Loucy (cell line): ENCODE results near the gene TMEM119.
A peak's percentile ranks its signal among the peaks of the same experiment; 100 is the strongest.

Source experiments
- H2AFZ ChIP-seq: fragments of 200-600 bp; sonication (generic); 2 replicates; pipeline ENCODE4 v1.6.0; 2016; ENCODE audit warnings: antibody characterized with exemption, mild to moderate bottlenecking, low read length, moderate library complexity
- H3F3A ChIP-seq: fragments of 200-600 bp; 2 replicates; pipeline ENCODE4 v1.6.0; 2016; ENCODE audit warnings: antibody characterized with exemption, low read depth, mild to moderate bottlenecking
- H3K27me3 ChIP-seq: fragments of 200-600 bp; sonication (generic); 2 replicates; pipeline ENCODE4 v1.6.1; 2014; ENCODE audit warnings: low read length, mild to moderate bottlenecking; ENCODE audit not compliant: insufficient read depth, poor library complexity, severe bottlenecking
- H3K36me3 ChIP-seq: fragments of 200-600 bp; sonication (generic); 2 replicates; pipeline ENCODE4 v1.6.1; 2016; ENCODE audit warnings: low read length; ENCODE audit not compliant: insufficient read depth
- H3K4me1 ChIP-seq: fragments of 200-600 bp; sonication (generic); 2 replicates; pipeline ENCODE4 v1.5.1; 2014; ENCODE audit warnings: low read length, mild to moderate bottlenecking; ENCODE audit not compliant: insufficient read depth, poor library complexity, severe bottlenecking
- H3K4me2 ChIP-seq: fragments of 200-600 bp; sonication (generic); 2 replicates; pipeline ENCODE4 v1.6.0; 2014; ENCODE audit warnings: antibody characterized with exemption, low read length, low read depth, mild to moderate bottlenecking; ENCODE audit not compliant: poor library complexity, severe bottlenecking
- H3K4me3 ChIP-seq: fragments of 200-600 bp; sonication (generic); 2 replicates; pipeline ENCODE4 v1.5.1; 2014; ENCODE audit warnings: low read length, mild to moderate bottlenecking, mixed read lengths; ENCODE audit not compliant: poor library complexity, severe bottlenecking
- H3K79me2 ChIP-seq: fragments of 200-600 bp; sonication (generic); 2 replicates; pipeline ENCODE4 v1.6.1; 2014; ENCODE audit warnings: low read length; ENCODE audit not compliant: insufficient read depth
- H3K9ac ChIP-seq: fragments of 200-600 bp; sonication (generic); 2 replicates; pipeline ENCODE4 v1.6.0; 2014; ENCODE audit warnings: mild to moderate bottlenecking, low read depth, low read length, moderate library complexity; ENCODE audit not compliant: poor library complexity, severe bottlenecking
- H3K9me2 ChIP-seq: fragments of 200-600 bp; sonication (generic); replicated peaks from 2 replicates; pipeline ENCODE4 v1.6.1; 2016; ENCODE audit warnings: low read depth, low read length, mixed read lengths
- H3K9me3 ChIP-seq: fragments of 200-600 bp; sonication (generic); 2 replicates; pipeline ENCODE4 v1.6.1; 2014; ENCODE audit warnings: mild to moderate bottlenecking, antibody characterized with exemption, low read length, low read depth; ENCODE audit not compliant: insufficient read depth
- H4K20me1 ChIP-seq: fragments of 200-600 bp; sonication (generic); 2 replicates; pipeline ENCODE4 v1.6.0; 2014; ENCODE audit warnings: antibody characterized with exemption, low read length, mild to moderate bottlenecking; ENCODE audit not compliant: insufficient read depth, poor library complexity, severe bottlenecking
- EZH2phosphoT487 ChIP-seq: fragments of 200-600 bp; IDR thresholded peaks from 2 replicates; pipeline ENCODE4 v1.6.1; 2018; ENCODE audit warnings: antibody characterized with exemption, mild to moderate bottlenecking, moderate library complexity, borderline replicate concordance
- TF ChIP-seq, protein P1 (sequence below): fragments of 200-600 bp; sonication (generic); conservative IDR thresholded peaks from 2 replicates; pipeline ENCODE4 v1.5.1; 2014; ENCODE audit warnings: mild to moderate bottlenecking, antibody characterized with exemption, low read length

Gene TMEM119

DNA sequence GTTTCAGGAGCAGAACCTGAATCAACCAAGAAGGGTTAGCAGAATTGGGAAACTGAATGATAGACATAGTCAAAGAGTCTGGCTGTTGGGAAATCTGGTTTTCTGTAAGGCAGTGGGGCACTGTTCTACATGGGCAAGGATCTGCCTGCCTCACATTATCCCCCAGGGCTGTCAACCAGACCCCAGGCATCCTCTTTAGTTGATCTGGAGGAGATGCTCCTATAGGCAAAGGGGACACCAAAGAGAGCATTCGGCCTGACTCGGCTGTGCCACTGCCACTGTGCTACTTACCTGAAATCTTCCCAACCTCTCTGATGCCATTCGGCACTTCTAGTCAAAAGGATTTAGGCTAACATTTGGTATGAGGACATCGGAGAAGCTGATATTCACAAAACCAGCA lies 31.4 kb downstream of the TMEM119 start:
- Histone ChIP-seq H3F3A (peaks cover 17% of the 10 kb centered on the region), H3K9me3 (no peaks in the 10 kb centered on the region), H3K4me1 (peaks cover 71% of the 10 kb centered on the region), H2AFZ (no peak overlapping the region), H4K20me1 (peaks cover 15% of the 10 kb centered on the region), H3K4me2 (peak overlapping the region; percentile 82), H3K36me3 (peaks cover 13% of the 10 kb centered on the region; the same call in 1 of the 2 replicates), H3K27me3 (peaks cover 4% of the 10 kb centered on the region), H3K79me2 (peaks cover 16% of the 10 kb centered on the region), H3K9me2 (no peaks in the 10 kb centered on the region), H3K9ac (peak overlapping the region; percentile 2), H3K4me3 (peak overlapping the region; percentile 54)
- TF ChIP-seq, protein P1, sequence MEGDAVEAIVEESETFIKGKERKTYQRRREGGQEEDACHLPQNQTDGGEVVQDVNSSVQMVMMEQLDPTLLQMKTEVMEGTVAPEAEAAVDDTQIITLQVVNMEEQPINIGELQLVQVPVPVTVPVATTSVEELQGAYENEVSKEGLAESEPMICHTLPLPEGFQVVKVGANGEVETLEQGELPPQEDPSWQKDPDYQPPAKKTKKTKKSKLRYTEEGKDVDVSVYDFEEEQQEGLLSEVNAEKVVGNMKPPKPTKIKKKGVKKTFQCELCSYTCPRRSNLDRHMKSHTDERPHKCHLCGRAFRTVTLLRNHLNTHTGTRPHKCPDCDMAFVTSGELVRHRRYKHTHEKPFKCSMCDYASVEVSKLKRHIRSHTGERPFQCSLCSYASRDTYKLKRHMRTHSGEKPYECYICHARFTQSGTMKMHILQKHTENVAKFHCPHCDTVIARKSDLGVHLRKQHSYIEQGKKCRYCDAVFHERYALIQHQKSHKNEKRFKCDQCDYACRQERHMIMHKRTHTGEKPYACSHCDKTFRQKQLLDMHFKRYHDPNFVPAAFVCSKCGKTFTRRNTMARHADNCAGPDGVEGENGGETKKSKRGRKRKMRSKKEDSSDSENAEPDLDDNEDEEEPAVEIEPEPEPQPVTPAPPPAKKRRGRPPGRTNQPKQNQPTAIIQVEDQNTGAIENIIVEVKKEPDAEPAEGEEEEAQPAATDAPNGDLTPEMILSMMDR: no peak
- TF ChIP-seq EZH2phosphoT487: no peak

DNA sequence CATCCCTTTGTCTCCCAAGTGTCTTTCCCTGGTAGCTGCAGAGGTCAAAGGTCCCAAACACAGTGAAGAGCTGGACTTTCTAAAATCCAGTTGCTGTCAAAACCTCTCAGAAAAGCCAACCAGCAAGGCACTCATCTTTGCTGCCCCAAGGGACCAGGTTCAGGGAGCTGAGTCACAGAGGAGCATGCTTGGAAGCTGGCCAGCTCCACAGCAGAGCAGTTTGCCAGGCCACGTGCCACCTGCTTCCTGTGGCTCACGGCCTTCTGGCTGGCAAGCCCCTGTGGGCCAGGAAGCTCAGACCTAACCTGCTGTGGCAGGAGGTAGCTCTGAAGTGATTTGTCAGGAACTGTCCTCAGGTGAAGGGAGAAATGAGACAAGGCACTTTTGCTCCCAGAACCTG lies 31.9 kb downstream of the TMEM119 start:
- H3K9ac ChIP-seq: peak overlapping the region; percentile 55
- H3K27me3 ChIP-seq: peaks cover 4% of the 10 kb centered on the region
- no peak overlapping the region for H2AFZ ChIP-seq
- no peaks in the 10 kb centered on the region for H3K9me2 ChIP-seq
- H3K79me2 ChIP-seq: peaks cover 17% of the 10 kb centered on the region
- peaks cover 17% of the 10 kb centered on the region for H3F3A ChIP-seq
- no peaks in the 10 kb centered on the region for H3K9me3 ChIP-seq
- peak overlapping the region; percentile 54 for H3K4me3 ChIP-seq
- peaks cover 71% of the 10 kb centered on the region for H3K4me1 ChIP-seq
- peak overlapping the region; percentile 82 for H3K4me2 ChIP-seq
- no peak for TF ChIP-seq EZH2phosphoT487
- TF ChIP-seq, protein P1: no peak
- H3K36me3 ChIP-seq: peaks cover 13% of the 10 kb centered on the region; the same call in 1 of the 2 replicates
- peaks cover 15% of the 10 kb centered on the region for H4K20me1 ChIP-seq

DNA sequence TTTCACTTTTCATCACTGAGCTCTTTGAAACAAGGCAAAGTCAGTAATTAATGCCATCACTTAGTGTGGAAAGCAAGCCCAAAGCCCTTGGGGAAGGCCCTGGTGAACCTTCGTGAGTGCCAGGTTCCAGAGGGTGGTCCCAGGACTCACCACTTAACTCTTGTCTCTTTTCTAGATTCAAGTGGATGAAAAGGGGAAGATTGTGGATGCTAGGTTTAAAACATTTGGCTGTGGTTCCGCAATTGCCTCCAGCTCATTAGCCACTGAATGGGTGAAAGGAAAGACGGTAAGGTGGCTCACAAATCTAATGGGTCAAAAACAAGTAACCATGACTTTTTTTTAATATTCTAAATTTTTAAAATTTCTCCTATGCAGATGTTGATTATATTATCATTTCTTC lies 32.7 kb downstream of the TMEM119 start:
- no peak for TF ChIP-seq EZH2phosphoT487
- TF ChIP-seq, protein P1: no peak
- H3K27me3 ChIP-seq: peaks cover 4% of the 10 kb centered on the region
- peaks cover 26% of the 10 kb centered on the region for H3K79me2 ChIP-seq
- peaks cover 73% of the 10 kb centered on the region for H3K4me1 ChIP-seq
- H2AFZ ChIP-seq: no peak overlapping the region
- H3K9me3 ChIP-seq: no peaks in the 10 kb centered on the region
- H4K20me1 ChIP-seq: peaks cover 21% of the 10 kb centered on the region
- H3K9ac ChIP-seq: peak overlapping the region; percentile 55
- peak overlapping the region; percentile 54 for H3K4me3 ChIP-seq
- H3K4me2 ChIP-seq: peak overlapping the region; percentile 82
- no peaks in the 10 kb centered on the region for H3K9me2 ChIP-seq
- peaks cover 17% of the 10 kb centered on the region for H3F3A ChIP-seq
- H3K36me3 ChIP-seq: peaks cover 13% of the 10 kb centered on the region; the same call in 1 of the 2 replicates
